BE2C (cell line): ENCODE measurements around the gene GRIN3B.

Source experiments
- DNase-seq: peaks from one replicate; pipeline ENCODE4 v3.0.0-alpha.2; 2020
- H3K27me3 ChIP-seq: fragments of 250-450 bp; sonication (Bioruptor Pico); 2 replicates; pipeline ENCODE4 v1.5.1; 2020; ENCODE audit warnings: mild to moderate bottlenecking
- H3K36me3 ChIP-seq: fragments of 250-450 bp; sonication (Bioruptor Pico); 2 replicates; pipeline ENCODE4 v1.5.1; 2020; ENCODE audit warnings: mild to moderate bottlenecking
- H3K4me1 ChIP-seq: fragments of 250-450 bp; sonication (Bioruptor Pico); 2 replicates; pipeline ENCODE4 v1.5.1; 2020
- H3K4me3 ChIP-seq: 2 replicates; pipeline ENCODE4 v1.5.1; 2011; ENCODE audit warnings: low read depth, low read length
- H3K9me3 ChIP-seq: fragments of 250-450 bp; sonication (Bioruptor Pico); 2 replicates; pipeline ENCODE4 v1.5.1; 2020
- CTCF ChIP-seq: IDR thresholded peaks from 2 replicates; pipeline ENCODE4 v1.5.1; 2012; ENCODE audit warnings: mild to moderate bottlenecking, low read depth, low read length

Gene GRIN3B

GRCh38 chr19:1051791-1052190 is 51.6 kb downstream of the GRIN3B start:
- no peak overlapping the region for H3K4me3 ChIP-seq
- no peaks in the 10 kb centered on the region for H3K27me3 ChIP-seq
- H3K36me3 ChIP-seq, result no peaks in the 10 kb centered on the region
- H3K9me3 ChIP-seq, result peaks cover 6% of the 10 kb centered on the region
- no peak for TF ChIP-seq CTCF
- H3K4me1 ChIP-seq, result no peaks in the 10 kb centered on the region
- peak; percentile 7 for DNase-seq

DNA sequence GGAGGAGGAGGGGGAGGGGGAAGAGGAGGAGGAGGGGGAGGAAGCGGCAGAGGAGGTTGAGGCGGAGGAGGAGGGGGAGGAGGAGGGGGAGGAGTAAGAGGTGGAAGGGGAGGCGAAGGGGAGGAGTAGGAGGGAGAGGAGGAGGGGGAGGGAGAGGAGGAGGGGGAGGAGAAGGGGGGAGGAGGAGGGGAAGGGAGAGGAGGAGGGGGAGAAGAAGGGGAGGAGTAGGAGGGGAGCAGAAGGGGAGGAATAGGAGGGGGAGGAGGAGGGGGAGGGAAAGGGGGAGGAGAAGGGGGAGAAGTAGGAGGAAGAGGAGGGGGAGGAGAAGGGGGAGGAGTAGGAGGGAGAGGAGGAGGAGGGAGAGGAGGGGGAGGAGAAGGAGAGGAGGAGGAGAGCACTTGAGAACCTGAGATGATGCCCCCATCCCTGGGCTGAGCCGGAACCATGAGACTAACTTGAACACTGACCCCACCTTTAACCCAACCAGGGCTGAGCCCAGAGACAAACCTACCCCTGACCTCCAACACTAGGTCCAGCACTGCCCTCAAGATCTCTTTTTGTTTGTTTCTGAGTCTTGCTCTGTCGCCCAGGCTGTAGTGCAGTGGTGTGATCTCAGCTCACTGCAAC is 52.2 kb downstream of the GRIN3B start:
- no peak for TF ChIP-seq CTCF
- H3K4me3 ChIP-seq, result no peak overlapping the region

GRCh38 chr19:1053176-1054101 is 53.2 kb downstream of the GRIN3B start:
- H3K27me3 ChIP-seq, result no peaks in the 10 kb centered on the region
- no peak for TF ChIP-seq CTCF
- H3K9me3 ChIP-seq, result peaks cover 18% of the 10 kb centered on the region
- DNase-seq, result peak; percentile 10
- H3K36me3 ChIP-seq, result no peaks in the 10 kb centered on the region
- H3K4me1 ChIP-seq, result no peaks in the 10 kb centered on the region
- no peak overlapping the region for H3K4me3 ChIP-seq

More for the DNA sequence above, 52.2 kb downstream of the GRIN3B start:
- no peak for DNase-seq
- no peaks in the 10 kb centered on the region for H3K36me3 ChIP-seq
- H3K27me3 ChIP-seq, result no peaks in the 10 kb centered on the region
- no peaks in the 10 kb centered on the region for H3K4me1 ChIP-seq
- H3K9me3 ChIP-seq, result peaks cover 13% of the 10 kb centered on the region

DNA sequence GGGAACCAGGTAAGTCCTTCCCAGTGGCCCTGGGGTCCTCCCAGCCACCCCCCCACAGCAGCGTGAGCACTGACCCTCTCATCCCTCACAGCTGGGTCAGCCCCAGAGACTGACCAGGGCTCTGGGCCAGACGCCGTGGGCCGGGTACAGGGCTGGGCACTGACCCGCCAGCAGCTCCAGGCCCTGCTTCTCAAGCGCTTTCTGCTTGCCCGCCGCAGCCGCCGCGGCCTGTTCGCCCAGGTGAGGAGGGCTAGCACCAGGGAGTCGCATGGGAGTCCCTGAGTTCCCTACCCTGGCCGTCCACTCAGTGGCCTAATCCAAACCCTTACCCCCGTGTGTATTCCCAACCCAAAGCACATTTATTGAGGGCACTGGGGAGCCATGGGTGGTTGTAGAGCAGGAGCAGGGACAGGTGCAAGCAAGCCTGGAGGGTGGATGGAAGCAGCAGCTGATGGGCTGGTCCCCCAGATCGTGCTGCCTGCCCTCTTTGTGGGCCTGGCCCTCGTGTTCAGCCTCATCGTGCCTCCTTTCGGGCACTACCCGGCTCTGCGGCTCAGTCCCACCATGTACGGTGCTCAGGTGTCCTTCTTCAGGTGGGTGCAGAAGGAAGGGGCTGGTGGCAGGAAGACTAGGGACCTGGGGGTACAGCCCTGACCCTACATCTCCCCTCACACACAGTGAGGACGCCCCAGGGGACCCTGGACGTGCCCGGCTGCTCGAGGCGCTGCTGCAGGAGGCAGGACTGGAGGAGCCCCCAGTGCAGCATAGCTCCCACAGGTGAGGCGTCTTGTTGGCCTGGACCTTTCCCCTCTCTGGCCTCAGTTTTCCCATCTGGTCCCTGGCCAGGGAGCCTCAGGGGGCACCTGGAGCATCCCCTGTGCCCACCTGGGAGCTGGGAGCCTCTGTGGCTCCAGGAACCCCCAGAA is 54.1 kb downstream of the GRIN3B start:
- no peak overlapping the region for H3K4me3 ChIP-seq

DNA sequence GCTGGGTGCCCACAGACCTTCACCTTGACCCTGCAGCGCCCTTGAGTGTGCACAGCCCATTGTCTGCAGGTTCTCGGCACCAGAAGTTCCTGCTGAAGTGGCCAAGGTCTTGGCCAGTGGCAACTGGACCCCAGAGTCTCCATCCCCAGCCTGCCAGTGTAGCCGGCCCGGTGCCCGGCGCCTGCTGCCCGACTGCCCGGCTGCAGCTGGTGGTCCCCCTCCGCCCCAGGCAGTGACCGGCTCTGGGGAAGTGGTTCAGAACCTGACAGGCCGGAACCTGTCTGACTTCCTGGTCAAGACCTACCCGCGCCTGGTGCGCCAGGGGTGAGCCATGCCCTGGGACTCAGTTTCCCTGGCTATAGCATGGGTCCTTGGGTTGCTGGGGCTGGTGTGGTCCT is 54.8 kb downstream of the GRIN3B start:
- TF ChIP-seq CTCF, result no peak
- Histone ChIP-seq H3K36me3 (no peaks in the 10 kb centered on the region), H3K4me3 (no peak overlapping the region), H3K9me3 (peaks cover 23% of the 10 kb centered on the region), H3K27me3 (no peaks in the 10 kb centered on the region), H3K4me1 (no peaks in the 10 kb centered on the region)
- no peak for DNase-seq

More for the DNA sequence above, 54.1 kb downstream of the GRIN3B start:
- H3K9me3 ChIP-seq, result peaks cover 23% of the 10 kb centered on the region
- no peak for DNase-seq
- H3K27me3 ChIP-seq, result no peaks in the 10 kb centered on the region
- no peaks in the 10 kb centered on the region for H3K4me1 ChIP-seq
- no peak for TF ChIP-seq CTCF
- H3K36me3 ChIP-seq, result no peaks in the 10 kb centered on the region
